IPS DF 4.7 (cell line): ENCODE data around the gene KRTAP10-3.
"Not testable (repeated sequence)": the region's sequence is repeated elsewhere in the genome, so short reads cannot be mapped to it uniquely, and the experiment has no call there.

Experiments
- DNase-seq: peaks from one replicate; pipeline ENCODE4 v3.0.0-alpha.2; 2013; ENCODE audit warnings: low spot score; ENCODE audit errors: extremely low read depth

KRTAP10-3 gene

GRCh38 chr21:44558695-44559094 lies at the start of gene KRTAP10-3:
Gene KRTAP10-3 (minus strand): TSS chr21:44558795. CDS start chr21:44558715, 80 bp downstream.
- no peak for DNase-seq

DNA sequence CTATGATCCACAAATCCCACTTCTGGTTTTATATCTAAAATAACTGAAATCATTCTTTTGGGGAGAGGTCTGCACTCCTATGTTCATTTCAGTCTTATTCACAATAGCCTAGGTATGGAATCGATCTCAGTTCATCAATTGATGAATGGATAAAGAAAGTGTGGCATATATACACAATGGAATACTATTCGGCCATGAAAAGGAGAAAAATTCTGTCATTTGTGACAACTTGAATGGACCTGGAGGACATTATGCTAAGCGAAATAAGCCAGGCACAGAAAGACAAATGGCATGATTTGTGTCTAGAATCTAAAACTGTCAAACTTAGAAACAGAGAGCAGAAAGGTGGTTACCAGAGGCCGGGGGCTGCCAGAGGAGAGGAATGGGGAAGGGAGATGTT lies 47.9 kb upstream of the KRTAP10-3 start:
- DNase-seq = no peak

DNA sequence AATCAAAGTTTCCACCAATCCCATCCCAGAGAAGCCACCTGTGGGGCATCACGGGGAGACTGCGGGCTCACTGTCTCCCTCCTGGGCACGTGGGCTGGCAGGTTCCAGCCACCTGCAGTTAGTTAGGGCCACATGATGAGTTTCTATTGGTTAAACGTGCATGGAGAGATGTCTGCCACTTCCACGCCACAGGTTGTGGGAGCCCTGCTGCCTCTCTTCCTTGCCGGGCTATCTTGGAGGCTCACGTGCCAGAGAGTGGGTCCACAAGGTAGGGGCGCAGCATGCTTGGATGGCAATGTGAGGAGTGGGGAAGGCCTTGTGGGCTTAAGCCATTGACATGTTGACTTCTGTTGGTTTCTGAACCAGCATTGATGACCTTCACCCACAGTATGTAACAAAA lies 45.3 kb upstream of the KRTAP10-3 start:
- DNase-seq = no peak

DNA sequence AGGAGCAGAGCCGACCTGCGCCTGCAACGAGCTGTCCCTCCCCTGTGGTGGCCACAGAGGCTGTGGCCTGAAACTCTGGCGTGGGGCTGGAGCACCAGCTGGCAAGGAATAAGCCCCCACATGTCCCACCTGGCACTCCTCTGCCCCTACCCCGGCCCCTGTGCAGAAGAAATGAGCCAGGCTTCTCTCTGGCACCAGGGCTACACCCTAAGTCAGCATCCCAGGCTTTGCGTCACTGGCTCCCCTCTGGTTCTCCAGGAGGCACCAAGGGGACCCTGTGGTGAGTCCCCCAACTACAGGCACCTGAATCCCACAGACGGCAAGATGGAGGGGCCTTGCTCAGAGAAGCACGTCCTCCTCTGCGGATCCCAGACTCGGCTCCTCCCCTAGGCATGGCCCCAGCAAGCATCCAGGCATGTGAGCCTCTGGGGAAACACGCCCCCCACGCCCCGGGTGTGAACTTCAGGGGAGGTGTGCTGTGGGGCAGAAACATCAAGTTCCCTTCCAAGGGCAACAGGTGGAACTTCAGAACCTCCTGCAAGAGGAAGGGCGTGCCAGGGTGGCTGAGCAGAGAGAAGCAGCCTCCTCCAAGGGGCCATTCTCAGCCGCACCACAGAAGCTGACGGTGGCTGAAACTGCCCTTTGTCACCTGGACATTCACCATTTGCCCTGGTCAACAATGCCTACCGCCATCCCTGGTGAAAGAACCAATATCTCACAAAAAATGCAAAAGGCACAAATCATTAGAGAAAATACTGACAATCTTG lies 44.7 kb upstream of the KRTAP10-3 start:
- no peak for DNase-seq

GRCh38 chr21:44602463-44602850 lies 43.9 kb upstream of the KRTAP10-3 start:
- DNase-seq = no peak

DNA sequence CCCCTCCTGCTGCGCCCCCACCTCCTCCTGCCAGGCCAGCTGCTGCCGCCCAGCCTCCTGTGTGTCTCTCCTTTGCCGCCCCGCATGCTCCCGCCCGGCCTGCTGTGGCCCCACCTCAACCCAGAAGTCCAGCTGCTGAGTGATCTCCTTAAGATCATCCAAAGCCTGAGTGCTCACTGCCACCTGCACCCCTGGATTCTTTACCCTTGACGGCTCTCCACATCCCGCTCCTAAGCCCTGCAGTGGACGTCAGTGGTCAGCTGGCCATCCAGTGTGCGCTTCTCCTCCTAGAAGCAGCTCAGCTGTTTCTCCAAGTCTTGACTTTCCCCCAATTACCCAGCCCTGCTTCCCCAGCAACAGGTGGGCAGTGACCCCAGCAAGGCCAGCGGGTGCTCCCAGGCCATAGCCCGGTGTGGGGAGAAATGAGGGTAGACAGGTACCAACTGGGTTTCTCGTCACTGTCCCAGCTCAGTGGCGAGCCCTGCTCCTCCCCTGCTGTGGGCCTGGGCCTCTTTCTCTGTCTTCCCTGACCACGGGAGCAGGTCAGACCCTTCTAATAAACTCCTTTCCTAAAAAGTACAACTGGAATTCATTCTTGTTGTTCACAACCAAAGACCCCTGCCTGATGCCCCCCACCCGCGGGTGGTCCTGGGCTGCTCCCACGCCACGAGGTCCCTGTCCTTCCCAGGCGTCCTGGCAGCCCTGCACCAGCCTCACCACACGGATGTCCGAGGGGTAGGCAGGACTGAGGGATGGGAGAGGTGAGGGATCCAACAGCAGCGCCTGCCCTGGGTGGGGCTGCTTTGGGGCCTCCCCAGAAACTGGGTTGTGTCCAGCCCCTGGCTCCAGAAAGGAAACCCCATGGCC lies 43.2 kb upstream of the KRTAP10-3 start:
- DNase-seq = no peak

- not testable (repeated sequence) for DNase-seq
Measured at GRCh38 chr21:44601091-44601490, 42.5 kb upstream of the KRTAP10-3 start.

DNA sequence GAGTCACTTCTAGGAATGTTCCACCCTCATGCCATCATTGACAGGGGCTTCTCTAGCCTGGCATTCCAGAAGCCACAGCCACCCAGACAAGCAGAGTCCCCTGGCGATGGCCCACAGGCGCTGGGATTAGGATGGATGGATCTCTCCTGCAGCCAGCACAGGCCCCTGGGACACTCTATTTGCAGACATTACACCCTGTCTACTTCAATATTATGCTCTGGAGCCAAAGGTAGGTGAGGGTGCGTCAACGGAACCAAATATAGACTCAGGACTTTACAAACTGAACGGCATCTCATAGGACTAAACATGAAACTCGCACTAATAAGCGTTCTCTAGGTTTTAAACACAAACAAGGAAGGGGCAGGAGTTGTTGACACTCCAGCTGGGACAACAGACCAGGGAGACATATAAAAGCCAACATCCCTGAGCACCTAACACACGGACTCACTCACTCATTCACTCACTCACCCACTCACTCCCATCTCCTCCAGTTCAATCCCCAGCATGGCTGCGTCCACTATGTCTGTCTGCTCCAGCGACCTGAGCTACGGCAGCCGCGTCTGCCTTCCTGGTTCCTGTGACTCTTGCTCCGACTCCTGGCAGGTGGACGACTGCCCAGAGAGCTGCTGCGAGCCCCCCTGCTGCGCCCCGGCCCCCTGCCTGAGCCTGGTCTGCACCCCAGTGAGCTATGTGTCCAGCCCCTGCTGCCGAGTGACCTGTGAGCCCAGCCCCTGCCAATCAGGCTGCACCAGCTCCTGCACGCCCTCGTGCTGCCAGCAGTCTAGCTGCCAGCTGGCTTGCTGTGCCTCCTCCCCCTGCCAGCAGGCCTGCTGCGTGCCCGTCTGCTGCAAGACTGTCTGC lies 41.8 kb upstream of the KRTAP10-3 start, which contains the start of gene KRTAP10-7:
Gene KRTAP10-7, plus strand, starts transcription at position 480 of the 861 bp plus-strand sequence. Its CDS starts 25 bp downstream, at position 505.
- not testable (repeated sequence) for DNase-seq

DNA sequence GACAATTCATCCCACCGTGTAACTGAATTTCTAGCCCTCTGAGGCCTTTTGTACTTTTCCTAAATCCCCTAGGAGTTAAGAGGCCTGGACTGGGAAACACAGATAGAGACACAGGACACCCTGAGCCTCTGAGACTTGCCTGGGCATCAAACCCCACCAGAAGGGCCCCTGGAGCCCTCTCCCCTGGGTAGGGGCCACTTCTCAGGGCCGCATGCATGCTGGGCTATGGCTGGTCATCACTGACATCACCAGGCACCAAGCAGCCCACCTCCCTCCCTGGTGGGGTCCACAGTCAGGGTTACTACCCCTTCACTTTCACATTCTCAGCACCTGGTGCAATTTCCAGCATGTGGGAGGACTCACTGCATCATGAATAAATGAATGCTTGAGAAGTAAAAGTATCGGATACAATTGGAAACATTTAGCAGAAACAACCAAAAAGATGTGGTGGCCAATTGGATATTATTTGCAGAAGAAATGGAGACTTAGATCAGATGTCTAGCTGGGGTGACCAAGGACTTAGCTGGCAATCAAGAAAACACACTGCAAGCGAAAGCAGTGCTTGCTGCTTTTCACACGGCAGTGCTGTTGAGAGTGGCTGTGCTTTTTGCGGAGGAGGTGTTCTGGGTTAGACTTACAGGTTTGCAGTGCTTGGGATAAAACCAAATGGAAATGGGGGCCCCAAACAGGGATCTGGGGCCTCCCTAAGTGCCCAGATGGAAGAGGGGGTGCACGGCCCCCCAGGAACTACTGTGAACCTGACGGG lies 40.9 kb upstream of the KRTAP10-3 start:
- DNase-seq = no peak

DNA sequence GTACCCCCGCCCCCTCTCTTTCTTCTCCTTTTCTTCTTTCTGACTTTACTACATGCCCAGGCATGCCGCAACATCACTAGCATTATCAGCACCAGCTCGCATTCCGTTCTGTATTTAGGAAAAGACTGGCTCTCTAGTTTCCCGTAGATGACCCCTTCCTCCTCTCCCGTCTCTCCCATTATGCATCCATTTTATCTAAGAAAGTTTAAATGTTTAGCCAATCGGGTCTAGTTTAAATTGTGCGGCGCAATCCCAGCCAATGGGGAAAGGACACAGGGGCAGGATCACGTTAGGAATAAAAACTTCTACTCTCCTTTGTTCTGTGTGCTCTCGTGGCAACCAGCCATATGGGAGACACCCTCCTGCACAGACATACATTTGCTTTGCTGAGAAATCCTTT lies 39.5 kb upstream of the KRTAP10-3 start:
- DNase-seq = no peak

DNA sequence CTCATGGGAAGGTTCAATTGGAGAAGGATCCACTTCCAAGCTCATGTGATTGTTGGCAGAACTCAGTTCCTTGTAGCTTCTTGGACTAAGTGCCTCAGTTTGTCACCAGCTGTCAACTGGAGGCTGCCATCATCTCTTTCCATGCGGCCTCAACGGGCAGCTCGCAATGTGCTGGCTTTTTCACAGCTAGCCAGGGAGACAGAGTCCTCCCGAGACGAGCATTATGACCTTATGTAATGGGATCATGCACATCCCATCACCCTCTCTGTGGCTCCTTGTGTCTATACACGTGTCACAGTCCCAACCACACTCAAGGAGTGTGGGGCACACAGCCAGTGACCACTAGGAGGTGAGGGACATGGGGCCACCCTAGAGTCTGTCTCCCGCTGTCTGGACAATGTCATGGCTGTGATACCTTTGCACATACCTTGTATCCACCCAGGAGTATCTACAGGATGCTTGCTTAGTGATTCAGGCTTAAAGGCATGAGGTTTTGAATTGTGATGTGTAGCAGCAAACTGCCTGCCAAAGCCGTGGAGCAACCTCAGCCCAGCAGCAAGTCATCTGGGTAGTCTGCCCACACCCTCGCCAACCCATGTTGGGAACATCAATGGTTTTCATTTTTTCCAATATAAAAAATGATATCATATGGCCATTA lies 37.6 kb upstream of the KRTAP10-3 start:
- no peak for DNase-seq

DNA sequence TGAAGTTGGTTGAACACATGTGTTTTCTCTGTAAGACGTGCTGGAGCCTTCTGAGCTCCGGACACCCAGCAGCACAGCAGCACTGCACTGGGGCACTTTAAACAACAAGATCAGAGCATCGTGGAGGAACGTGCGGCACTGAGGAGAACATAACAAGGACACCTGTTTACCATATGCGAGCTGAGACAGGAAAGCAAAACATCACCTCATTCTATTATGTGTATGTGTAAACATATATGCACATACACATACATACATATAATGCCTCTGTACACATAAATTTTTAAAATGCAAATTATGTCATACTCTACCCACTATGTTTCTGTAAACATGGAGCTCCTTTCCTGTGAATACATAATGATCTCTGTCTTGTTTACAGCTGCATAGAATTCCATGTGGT lies 36.9 kb upstream of the KRTAP10-3 start:
- DNase-seq = no peak

- DNase-seq = no peak
Measured at GRCh38 chr21:44594406-44594916, 35.9 kb upstream of the KRTAP10-3 start.

GRCh38 chr21:44593598-44594405 lies 35.2 kb upstream of the KRTAP10-3 start:
- no peak for DNase-seq

DNA sequence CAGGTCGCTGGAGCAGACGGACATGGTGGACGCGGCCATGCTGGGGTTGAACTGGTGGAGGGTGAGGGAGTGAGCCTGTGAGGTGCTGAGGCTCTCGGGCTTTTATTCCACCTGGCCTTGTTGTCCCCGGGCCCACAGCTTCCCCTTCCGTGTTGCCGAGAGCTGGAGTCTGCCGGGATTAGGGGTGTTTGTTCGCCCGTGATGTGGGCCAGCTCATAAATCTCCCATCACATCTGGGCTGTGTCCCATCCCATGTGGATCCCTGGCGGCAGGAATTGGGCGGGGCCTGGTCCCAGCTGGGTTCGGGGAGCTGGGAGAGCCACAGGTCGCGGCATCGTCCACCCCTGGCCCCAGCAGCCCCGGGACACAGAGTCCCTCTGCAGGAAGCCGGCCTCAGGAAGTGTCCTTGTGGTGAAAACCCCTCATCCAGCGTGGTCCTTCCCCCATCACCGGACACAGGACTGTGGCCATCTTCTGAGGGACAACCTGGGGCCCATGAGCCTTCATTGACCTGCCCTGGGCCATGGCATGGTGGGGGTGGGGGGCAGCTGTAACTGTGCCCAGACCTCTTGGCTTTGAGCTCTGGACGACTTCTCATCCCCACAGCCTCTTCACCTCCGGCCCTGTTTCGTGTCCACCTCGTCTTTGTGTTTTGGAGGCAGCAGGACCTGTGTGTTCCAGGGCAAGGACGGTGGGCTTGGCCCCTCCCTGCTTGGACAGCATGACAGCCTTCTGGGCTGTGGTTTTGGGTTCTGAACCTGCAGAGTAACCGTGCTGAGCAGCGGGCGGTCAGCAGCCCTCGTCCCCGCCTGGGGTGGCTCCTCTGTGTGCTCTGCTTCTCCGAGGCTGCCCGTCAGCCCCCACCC lies 34.1 kb upstream of the KRTAP10-3 start, which contains the start of gene KRTAP10-6:
Gene KRTAP10-6, minus strand, starts transcription at position 60 of the 866 bp plus-strand sequence. Its CDS starts 21 bp downstream, at position 39.
- no peak for DNase-seq

- not testable (repeated sequence) for DNase-seq
Measured at GRCh38 chr21:44591801-44592130, 33.2 kb upstream of the KRTAP10-3 start.

GRCh38 chr21:44590897-44591800 lies 32.6 kb upstream of the KRTAP10-3 start:
- not testable (repeated sequence) for DNase-seq
